ENCODE results near the gene CYP2B6.

CYP2B6 gene

GRCh38 chr19:41064974-41065569 is 74.0 kb downstream of the CYP2B6 start:
- Histone ChIP-seq H3K4me1 (ENCODE audit: control insufficient read depth in 5 of 5, insufficient read depth in 5 of 5, low read length in 5 of 5) (no peaks in the 10 kb centered on the region), H3K9me3 (ENCODE audit: control insufficient read depth in 5 of 5, low read length in 5 of 5) (no peaks in the 10 kb centered on the region), H3K4me3 (ENCODE audit: low read depth in 1 of 5, low read length in 5 of 5) (no peak overlapping the region), H3K9ac (ENCODE audit: low read length in 5 of 5) (no peak overlapping the region), H3K27me3 (ENCODE audit: control insufficient read depth in 5 of 5, insufficient read depth in 4 of 5, low read length in 5 of 5) (peaks cover 0 to 7% (median 3%) of the 10 kb centered on the region in 5 donors), H3K36me3 (ENCODE audit: control insufficient read depth in 5 of 5, insufficient read depth in 5 of 5, low read length in 5 of 5) (no peaks in the 10 kb centered on the region), H3K27ac (ENCODE audit: low read depth, low read length) (no peak overlapping the region)

Data from subcutaneous abdominal adipose tissue (tissue), 5 donors.